AG04449 (cell line): ENCODE measurements around the gene MGLL.

Experiments used
- CTCF ChIA-PET: fragments of 350-600 bp; formaldehyde crosslinking; extraction: SDS; loops from one replicate; lab custom pipeline; 2021; ENCODE audit warnings: antibody characterized with exemption; lab: Yijun Ruan, JAX
- POLR2A ChIA-PET: fragments of 400-600, 350-600 bp; formaldehyde crosslinking; extraction: SDS; loops from one replicate; lab custom pipeline; 2020; ENCODE audit warnings: antibody characterized with exemption, inconsistent platforms; lab: Yijun Ruan, JAX
- DNase-seq: peaks from one replicate; pipeline ENCODE4 v3.0.0-alpha.2; 2010; ENCODE audit warnings: low read depth, low spot score
- H3K4me3 ChIP-seq: 2 replicates; pipeline ENCODE4 v1.5.1; 2011; ENCODE audit warnings: low read depth, mild to moderate bottlenecking, control low read depth, low read length
- TF ChIP-seq, protein P1 (sequence below): IDR thresholded peaks from one replicate; pipeline ENCODE4 v1.5.1; 2011; ENCODE audit warnings: mild to moderate bottlenecking, moderate library complexity, low read length, control low read depth, inconsistent platforms; ENCODE audit not compliant: insufficient read depth; ENCODE audit errors: missing control alignments

Gene MGLL

DNA sequence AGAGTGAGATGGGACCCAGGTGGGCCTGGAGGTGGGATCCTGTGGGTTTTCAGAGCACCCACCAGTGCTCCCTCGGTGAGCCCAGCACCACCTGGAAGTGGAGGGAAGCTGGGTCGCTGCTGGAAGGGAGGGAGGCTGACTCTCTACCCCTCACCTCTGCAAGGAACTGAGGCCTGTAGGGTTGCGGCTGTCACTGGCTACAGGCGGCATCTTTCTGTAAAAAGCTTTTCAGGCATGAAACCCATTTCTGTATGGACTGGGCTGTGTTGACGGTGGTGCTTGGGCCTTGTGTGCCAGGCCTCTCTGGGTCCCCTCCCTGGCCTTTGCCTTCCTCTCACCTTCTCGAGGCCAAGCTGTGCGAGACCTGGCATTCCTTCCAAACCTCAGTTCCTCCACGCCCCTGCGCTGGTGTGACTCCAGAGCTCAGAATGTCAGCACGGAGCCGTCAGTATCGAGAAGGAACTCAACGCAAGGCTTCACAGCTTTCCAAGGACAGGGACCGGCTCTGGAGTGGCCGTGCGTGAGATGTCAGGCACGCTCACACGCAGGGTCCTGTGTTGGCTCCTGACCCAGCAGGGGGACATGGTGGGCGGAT is 133.0 kb downstream of the MGLL start:
- CTCF ChIA-PET = interaction anchor here (0.6 to 10.2 kb wide), 19 partner anchors 8 to 444 kb away, joined by 3 to 87 read pairs (median 6); partner anchors contain the start of gene MGLL
- POLR2A ChIA-PET = interaction anchor here (1.0 kb wide), 1 partner anchor 10 kb away, joined by 3 read pairs; no protein-coding TSS in a partner anchor
- TF ChIP-seq, protein P1, sequence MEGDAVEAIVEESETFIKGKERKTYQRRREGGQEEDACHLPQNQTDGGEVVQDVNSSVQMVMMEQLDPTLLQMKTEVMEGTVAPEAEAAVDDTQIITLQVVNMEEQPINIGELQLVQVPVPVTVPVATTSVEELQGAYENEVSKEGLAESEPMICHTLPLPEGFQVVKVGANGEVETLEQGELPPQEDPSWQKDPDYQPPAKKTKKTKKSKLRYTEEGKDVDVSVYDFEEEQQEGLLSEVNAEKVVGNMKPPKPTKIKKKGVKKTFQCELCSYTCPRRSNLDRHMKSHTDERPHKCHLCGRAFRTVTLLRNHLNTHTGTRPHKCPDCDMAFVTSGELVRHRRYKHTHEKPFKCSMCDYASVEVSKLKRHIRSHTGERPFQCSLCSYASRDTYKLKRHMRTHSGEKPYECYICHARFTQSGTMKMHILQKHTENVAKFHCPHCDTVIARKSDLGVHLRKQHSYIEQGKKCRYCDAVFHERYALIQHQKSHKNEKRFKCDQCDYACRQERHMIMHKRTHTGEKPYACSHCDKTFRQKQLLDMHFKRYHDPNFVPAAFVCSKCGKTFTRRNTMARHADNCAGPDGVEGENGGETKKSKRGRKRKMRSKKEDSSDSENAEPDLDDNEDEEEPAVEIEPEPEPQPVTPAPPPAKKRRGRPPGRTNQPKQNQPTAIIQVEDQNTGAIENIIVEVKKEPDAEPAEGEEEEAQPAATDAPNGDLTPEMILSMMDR = no peak
- DNase-seq = no peak
- no peak overlapping the region for H3K4me3 ChIP-seq

- TF ChIP-seq, protein P1 = no peak
- no peak overlapping the region for H3K4me3 ChIP-seq
- CTCF ChIA-PET = interaction anchor here (0.6 to 10.2 kb wide), 12 partner anchors 7 to 282 kb away, joined by 3 to 87 read pairs (median 6); partner anchors contain the start of gene MGLL
- DNase-seq = no peak
- POLR2A ChIA-PET = no interaction called here
Observed at GRCh38 chr3:127688416-127689265, 133.7 kb downstream of the MGLL start.

- TF ChIP-seq, protein P1 = no peak
- ChIA-PET CTCF (interaction anchor here (2.3 to 10.2 kb wide), 2 partner anchors 7 to 9 kb away, joined by 10 to 87 read pairs; no protein-coding TSS in a partner anchor), POLR2A (no interaction called here)
- no peak overlapping the region for H3K4me3 ChIP-seq
- no peak for DNase-seq
Observed at GRCh38 chr3:127688022-127688415, 134.3 kb downstream of the MGLL start.

DNA sequence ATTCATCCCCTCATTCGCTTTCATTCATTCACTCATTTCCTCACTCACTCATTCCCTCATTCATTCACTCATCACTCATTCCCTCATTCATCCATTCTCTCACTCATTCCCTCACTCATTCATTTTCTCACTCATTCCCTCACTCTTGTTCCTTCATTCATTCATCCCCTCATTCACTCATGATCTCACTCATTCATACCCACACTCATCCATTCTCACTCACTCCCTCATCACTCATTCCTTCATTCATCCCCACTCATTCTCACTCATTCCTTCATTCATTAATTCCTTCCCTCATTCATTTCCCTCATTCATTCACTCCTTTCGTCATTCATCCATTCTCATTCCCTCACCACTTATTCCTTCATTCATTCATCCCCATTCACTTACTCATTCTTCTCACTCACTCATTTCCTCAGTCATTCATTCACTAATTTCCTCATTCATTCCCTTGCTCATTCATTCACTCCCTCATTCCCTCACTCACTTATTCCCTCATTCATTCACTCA is 135.0 kb downstream of the MGLL start:
- DNase-seq = no peak
- no peak overlapping the region for H3K4me3 ChIP-seq
- CTCF ChIA-PET = interaction anchor here (10.2 kb wide), 1 partner anchor 6 kb away, joined by 87 read pairs; no protein-coding TSS in a partner anchor
- POLR2A ChIA-PET = no interaction called here
- TF ChIP-seq, protein P1 = no peak

- no peak overlapping the region for H3K4me3 ChIP-seq
- ChIA-PET CTCF (no interaction called here), POLR2A (no interaction called here)
- DNase-seq = no peak
- TF ChIP-seq, protein P1 = no peak
Observed at GRCh38 chr3:127686512-127686894, 135.8 kb downstream of the MGLL start.
